GM23248 (cell line): ENCODE data around the gene GIGYF1. TPM values are rescaled to one million over a fixed set of nuclear protein-coding genes. Genes with fewer than 3 reads are reported as not detected.

Source experiments
- DNase-seq: peaks from one replicate; pipeline ENCODE4 v3.0.0-alpha.2; 2015
- H2AFZ ChIP-seq: fragments of 200-600 bp; sonication (generic); 2 replicates; pipeline ENCODE4 v1.6.1; 2016; ENCODE audit warnings: antibody characterized with exemption
- H3F3A ChIP-seq: fragments of 200-600 bp; sonication (generic); 2 replicates; pipeline ENCODE4 v1.6.1; 2016; ENCODE audit warnings: mild to moderate bottlenecking, antibody characterized with exemption, mixed run types; ENCODE audit not compliant: insufficient read depth
- H3K27ac ChIP-seq: fragments of 200-600 bp; sonication (generic); 2 replicates; pipeline ENCODE4 v1.5.1; 2016; ENCODE audit warnings: mild to moderate bottlenecking
- H3K27me3 ChIP-seq: fragments of 200-600 bp; sonication (generic); replicated peaks from 2 replicates; pipeline ENCODE4 v1.6.1; 2016; ENCODE audit warnings: mild to moderate bottlenecking; ENCODE audit not compliant: insufficient read depth
- H3K36me3 ChIP-seq: fragments of 200-600 bp; sonication (generic); 2 replicates; pipeline ENCODE4 v1.6.1; 2016; ENCODE audit warnings: low read depth, mild to moderate bottlenecking
- H3K4me1 ChIP-seq: fragments of 200-600 bp; sonication (generic); 2 replicates; pipeline ENCODE4 v1.6.1; 2016; ENCODE audit warnings: mild to moderate bottlenecking; ENCODE audit not compliant: insufficient read depth
- H3K4me2 ChIP-seq: fragments of 200-600 bp; sonication (generic); one replicate; pipeline ENCODE4 v1.6.1; 2016; ENCODE audit warnings: mild to moderate bottlenecking; ENCODE audit not compliant: unreplicated experiment
- H3K4me3 ChIP-seq: fragments of 200-600 bp; sonication (generic); 2 replicates; pipeline ENCODE4 v1.5.1; 2016; ENCODE audit warnings: mild to moderate bottlenecking
- H3K79me2 ChIP-seq: fragments of 200-600 bp; sonication (generic); 2 replicates; pipeline ENCODE4 v1.6.1; 2016; ENCODE audit warnings: mild to moderate bottlenecking; ENCODE audit not compliant: insufficient read depth
- H3K9ac ChIP-seq: fragments of 200-600 bp; sonication (generic); 2 replicates; pipeline ENCODE4 v1.6.1; 2016; ENCODE audit warnings: mild to moderate bottlenecking
- H3K9me2 ChIP-seq: fragments of 200-600 bp; sonication (generic); 2 replicates; pipeline ENCODE4 v1.6.1; 2016; ENCODE audit warnings: mixed run types, mild to moderate bottlenecking, moderate library complexity; ENCODE audit not compliant: insufficient read depth
- H3K9me3 ChIP-seq: fragments of 200-600 bp; sonication (generic); one replicate; pipeline ENCODE4 v1.6.1; 2017; ENCODE audit warnings: low read depth
- H4K20me1 ChIP-seq: fragments of 200-600 bp; sonication (generic); 2 replicates; pipeline ENCODE4 v1.6.0; 2016; ENCODE audit not compliant: insufficient read depth
- EZH2 ChIP-seq: fragments of 200-600 bp; sonication (generic); IDR thresholded peaks from 2 replicates; pipeline ENCODE4 v1.6.1; 2018; ENCODE audit warnings: antibody characterized with exemption, mild to moderate bottlenecking; ENCODE audit not compliant: insufficient read depth, poor library complexity, severe bottlenecking
- EZH2phosphoT487 ChIP-seq: fragments of 200-600 bp; sonication (generic); IDR thresholded peaks from 2 replicates; pipeline ENCODE4 v1.6.1; 2018; ENCODE audit warnings: antibody characterized with exemption, moderate library complexity, mild to moderate bottlenecking, low read depth; ENCODE audit not compliant: insufficient read depth
- WGBS, 2 experiments: methylation state at CpG; one replicate each; pipeline ENCODE4 v1.1.6; 2015 to 2017; ENCODE audit warnings: low lambda C conversion rate in 2 of 2, low coverage in 1 of 2; ENCODE audit errors: missing lambda C conversion rate in 2 of 2; 5-methylcytosine and 5-hydroxymethylcytosine counted together
- in situ Hi-C: fragments of 300-500 bp; cut with MboI; formaldehyde crosslinking; loops from 2 replicates; pipeline ENCODE4 v1.15.0; 2020
- polyA plus RNA-seq: library from polyadenylated mRNA; unstranded; fragments of >200 nt; fragmentation: Nextera tagmentation; extraction: Ambion mirVana; gene quantifications from 2 replicates; pipeline ENCODE4 v1.2.1, GENCODE V29; 2016
- total RNA-seq: library from RNA; depleted of rRNA; stranded (reverse); fragments of >200 nt; shearing (Covaris generic); gene quantifications from 2 replicates; pipeline ENCODE4 v1.2.3, GENCODE V29; 2014

GIGYF1 gene
- total and polyA plus RNA-seq, 2 experiments from 2014 or later = 7.4 to 15.6 TPM

DNA sequence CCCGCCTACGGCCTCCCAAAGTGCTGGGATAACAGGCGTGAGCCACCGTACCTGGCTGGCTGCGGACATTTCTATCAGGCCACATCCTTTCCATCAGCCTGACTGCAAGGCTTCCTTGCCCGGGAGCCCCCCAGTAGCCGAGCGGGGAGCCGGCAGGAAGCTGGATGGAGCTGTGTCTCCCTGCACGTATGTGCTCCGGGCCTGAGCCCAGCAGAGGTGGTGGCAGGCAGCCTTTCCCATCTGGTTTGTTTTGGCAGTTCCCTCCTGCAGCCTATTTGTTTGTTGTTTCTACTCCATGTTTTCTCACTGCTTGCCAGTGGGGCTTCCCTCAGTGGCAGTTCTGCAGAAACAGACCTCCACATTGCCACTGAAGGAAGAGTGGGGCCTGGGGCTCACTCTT, 17.3 kb upstream of the GIGYF1 start:
- no peaks in the 10 kb centered on the region for H3K9me2 ChIP-seq
- H3K4me1 ChIP-seq = peaks cover 6% of the 10 kb centered on the region; the same call in 1 of the 2 replicates
- in situ Hi-C loops = loop anchor here (10.0 kb wide), 1 partner anchor 143 kb away; the partner anchor contains the start of gene SLC12A9
- H3K4me2 ChIP-seq = no peak overlapping the region
- no peak overlapping the region for H3K9ac ChIP-seq
- TF ChIP-seq EZH2 (no peak), EZH2phosphoT487 (no peak)
- H2AFZ ChIP-seq = no peak overlapping the region
- H3K27ac ChIP-seq = no peak overlapping the region
- no peak overlapping the region for H3K4me3 ChIP-seq
- no peaks in the 10 kb centered on the region for H3K36me3 ChIP-seq
- H4K20me1 ChIP-seq = no peaks in the 10 kb centered on the region
- H3F3A ChIP-seq = no peaks in the 10 kb centered on the region
- DNase-seq = no peak
- no peaks in the 10 kb centered on the region for H3K9me3 ChIP-seq
- peaks cover 23% of the 10 kb centered on the region for H3K79me2 ChIP-seq
- no peaks in the 10 kb centered on the region for H3K27me3 ChIP-seq
- 53 to 61% methylated on average over 10 to 11 of the region's 11 CpGs for WGBS, 2 experiments

DNA sequence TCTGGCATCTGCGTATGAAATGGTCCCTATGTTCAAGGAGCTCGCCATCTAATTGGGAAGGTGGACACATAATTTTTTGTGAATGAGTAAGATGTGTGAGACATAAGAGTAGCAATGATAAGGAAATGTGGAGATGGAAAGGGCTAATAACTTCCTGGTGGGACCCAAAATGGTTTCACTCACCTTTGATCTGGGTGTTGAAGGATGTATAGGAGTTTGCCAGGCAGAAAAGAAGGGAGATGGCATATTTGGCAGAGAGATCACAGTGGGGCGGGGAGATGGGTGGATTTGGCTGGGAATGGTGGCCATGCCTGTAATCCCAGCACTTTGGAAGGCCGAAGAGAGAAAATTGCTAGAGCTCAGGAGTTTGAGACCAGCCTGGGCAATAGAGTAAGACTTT, 16.4 kb upstream of the GIGYF1 start:
- Histone ChIP-seq H4K20me1 (no peaks in the 10 kb centered on the region), H2AFZ (no peak overlapping the region), H3K79me2 (peaks cover 28% of the 10 kb centered on the region), H3K9me3 (no peaks in the 10 kb centered on the region), H3K9me2 (no peaks in the 10 kb centered on the region), H3K4me2 (no peak overlapping the region), H3K4me3 (no peak overlapping the region), H3F3A (no peaks in the 10 kb centered on the region), H3K27me3 (no peaks in the 10 kb centered on the region), H3K27ac (no peak overlapping the region), H3K36me3 (no peaks in the 10 kb centered on the region), H3K9ac (no peak overlapping the region), H3K4me1 (peaks cover 6% of the 10 kb centered on the region; the same call in 1 of the 2 replicates)
- in situ Hi-C loops = loop anchor here (10.0 kb wide), 1 partner anchor 144 kb away; the partner anchor contains the start of gene SLC12A9
- 82 to 84% methylated on average over 4 of the region's 4 CpGs for WGBS, 2 experiments
- no peak for DNase-seq
- TF ChIP-seq EZH2 (no peak), EZH2phosphoT487 (no peak)

DNA sequence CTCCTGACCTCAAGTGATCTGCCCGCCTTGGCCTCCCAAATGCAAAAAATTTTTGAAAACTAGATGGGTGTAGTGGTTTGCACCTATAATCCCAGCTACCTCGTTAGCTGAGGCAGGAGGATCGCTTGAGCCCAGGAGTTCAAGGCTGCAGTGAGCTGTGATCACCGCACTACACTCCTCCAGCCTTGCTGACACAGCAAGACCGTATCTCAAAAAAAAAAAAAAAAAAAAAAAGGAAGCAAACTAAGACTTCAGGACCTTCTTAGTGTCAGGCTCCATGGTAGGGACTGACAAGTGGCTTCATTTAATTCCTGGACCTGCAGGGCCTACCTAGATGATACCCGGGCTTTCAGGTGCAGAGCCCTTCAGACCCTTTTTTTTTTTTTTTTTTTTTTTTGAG, 14.3 kb upstream of the GIGYF1 start:
- no peaks in the 10 kb centered on the region for H3K27me3 ChIP-seq
- no peaks in the 10 kb centered on the region for H3K36me3 ChIP-seq
- H3K9me2 ChIP-seq = no peaks in the 10 kb centered on the region
- no peaks in the 10 kb centered on the region for H3K9me3 ChIP-seq
- H2AFZ ChIP-seq = no peak overlapping the region
- H3K27ac ChIP-seq = no peak overlapping the region
- no peak for DNase-seq
- H4K20me1 ChIP-seq = no peaks in the 10 kb centered on the region
- H3K79me2 ChIP-seq = peaks cover 28% of the 10 kb centered on the region
- TF ChIP-seq EZH2phosphoT487 (no peak), EZH2 (no peak)
- H3K4me1 ChIP-seq = peaks cover 6% of the 10 kb centered on the region; the same call in 1 of the 2 replicates
- no peak overlapping the region for H3K9ac ChIP-seq
- WGBS, 2 experiments = 88% methylated on average over 6 of the region's 6 CpGs
- no peak overlapping the region for H3K4me2 ChIP-seq
- H3F3A ChIP-seq = no peaks in the 10 kb centered on the region
- in situ Hi-C loops = no loop called here
- H3K4me3 ChIP-seq = no peak overlapping the region

DNA sequence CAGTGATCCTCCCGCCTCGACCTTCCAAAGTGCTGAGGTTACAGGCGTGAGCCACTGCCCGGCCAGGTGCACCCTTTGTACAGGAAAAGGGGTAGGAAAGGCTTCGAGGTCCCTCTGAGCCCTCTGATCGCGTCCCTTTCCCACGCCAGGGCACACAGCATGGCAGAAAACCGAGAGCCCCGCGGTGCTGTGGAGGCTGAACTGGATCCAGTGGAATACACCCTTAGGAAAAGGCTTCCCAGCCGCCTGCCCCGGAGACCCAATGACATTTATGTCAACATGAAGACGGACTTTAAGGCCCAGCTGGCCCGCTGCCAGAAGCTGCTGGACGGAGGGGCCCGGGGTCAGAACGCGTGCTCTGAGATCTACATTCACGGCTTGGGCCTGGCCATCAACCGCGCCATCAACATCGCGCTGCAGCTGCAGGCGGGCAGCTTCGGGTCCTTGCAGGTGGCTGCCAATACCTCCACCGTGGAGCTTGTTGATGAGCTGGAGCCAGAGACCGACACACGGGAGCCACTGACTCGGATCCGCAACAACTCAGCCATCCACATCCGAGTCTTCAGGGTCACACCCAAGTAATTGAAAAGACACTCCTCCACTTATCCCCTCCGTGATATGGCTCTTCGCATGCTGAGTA, 12.7 kb upstream of the GIGYF1 start:
- peak; percentile 20 for DNase-seq
- H3K9me3 ChIP-seq = no peaks in the 10 kb centered on the region
- no peaks in the 10 kb centered on the region for H3K36me3 ChIP-seq
- H3K4me3 ChIP-seq = peak overlapping the region; percentile 94
- TF ChIP-seq EZH2 (no peak), EZH2phosphoT487 (no peak)
- H4K20me1 ChIP-seq = no peaks in the 10 kb centered on the region
- in situ Hi-C loops = no loop called here
- H2AFZ ChIP-seq = peak overlapping the region; percentile 94
- H3K9me2 ChIP-seq = no peaks in the 10 kb centered on the region
- no peaks in the 10 kb centered on the region for H3F3A ChIP-seq
- no peak overlapping the region for H3K27ac ChIP-seq
- H3K4me2 ChIP-seq = peak overlapping the region; percentile 77
- H3K79me2 ChIP-seq = peaks cover 28% of the 10 kb centered on the region
- H3K4me1 ChIP-seq = peaks cover 6% of the 10 kb centered on the region; the same call in 1 of the 2 replicates
- 0 out of 2 replicates have a peak, but pooled peaks cover 4% of the 10 kb centered on the region for H3K27me3 ChIP-seq
- WGBS, 2 experiments = 16% methylated on average over 34 of the region's 34 CpGs
- H3K9ac ChIP-seq = peak overlapping the region; percentile 95
